ENCODE measurements around the gene GASK1B.

GRCh38 chr4:158217763-158218162 lies 44.9 kb upstream of the GASK1B start:
- TF ChIP-seq POLR2A (IDR thresholded peaks at IDR 0.05) (no peak), CTCF (IDR thresholded peaks at IDR 0.05) (no peak)

Measured in heart left ventricle (tissue), 13 donors.